ENCODE data around the gene CTDP1.

Gene CTDP1

GRCh38 chr18:79720359-79720733 lies 40.7 kb downstream of the CTDP1 start:
- Histone ChIP-seq H3K27ac (ENCODE audit: low read depth, low read length, poor library complexity, severe bottlenecking) (no peak overlapping the region), H3K36me3 (ENCODE audit: insufficient read depth, low read length) (peaks cover 90% of the 10 kb centered on the region), H4K20me1 (ENCODE audit: insufficient read depth, low read length) (no peaks in the 10 kb centered on the region), H3K9me3 (ENCODE audit: low read length) (0 out of 2 replicates have a peak, but pooled peaks cover 5% of the 10 kb centered on the region), H3K9ac (ENCODE audit: low read length) (no peak overlapping the region), H3K4me3 (ENCODE audit: low read depth, low read length, poor library complexity, severe bottlenecking) (no peak overlapping the region), H3K9me2 (ENCODE audit: low read depth, low read length) (no peaks in the 10 kb centered on the region), H2AFZ (ENCODE audit: low read length) (no peak overlapping the region), H3K79me2 (ENCODE audit: insufficient read depth, low read length) (no peaks in the 10 kb centered on the region), H3K4me2 (ENCODE audit: low read length) (no peak overlapping the region), H3K4me1 (ENCODE audit: insufficient read depth, low read length, severe bottlenecking) (no peaks in the 10 kb centered on the region), H3K27me3 (ENCODE audit: insufficient read depth, low read length) (no peaks in the 10 kb centered on the region), H3F3A (ENCODE audit: insufficient read depth, low read length) (no peaks in the 10 kb centered on the region)
- TF ChIP-seq EZH2 (IDR thresholded peaks at IDR 0.05; ENCODE audit: borderline replicate concordance, low read length) (no peak), CTCF (IDR thresholded peaks at IDR 0.05; ENCODE audit: low read length) (no peak)

- Histone ChIP-seq H3K4me2 (ENCODE audit: low read length) (no peak overlapping the region), H3K4me1 (ENCODE audit: insufficient read depth, low read length, severe bottlenecking) (no peaks in the 10 kb centered on the region), H3F3A (ENCODE audit: insufficient read depth, low read length) (no peaks in the 10 kb centered on the region), H3K4me3 (ENCODE audit: low read depth, low read length, poor library complexity, severe bottlenecking) (no peak overlapping the region), H3K9me2 (ENCODE audit: low read depth, low read length) (no peaks in the 10 kb centered on the region), H3K36me3 (ENCODE audit: insufficient read depth, low read length) (peaks cover 95% of the 10 kb centered on the region), H3K79me2 (ENCODE audit: insufficient read depth, low read length) (no peaks in the 10 kb centered on the region), H3K27me3 (ENCODE audit: insufficient read depth, low read length) (no peaks in the 10 kb centered on the region), H4K20me1 (ENCODE audit: insufficient read depth, low read length) (no peaks in the 10 kb centered on the region), H2AFZ (ENCODE audit: low read length) (no peak overlapping the region), H3K9me3 (ENCODE audit: low read length) (peaks cover 11% of the 10 kb centered on the region; the same call in 1 of the 2 replicates), H3K27ac (ENCODE audit: low read depth, low read length, poor library complexity, severe bottlenecking) (no peak overlapping the region), H3K9ac (ENCODE audit: low read length) (no peak overlapping the region)
- TF ChIP-seq CTCF (IDR thresholded peaks at IDR 0.05; ENCODE audit: low read length) (no peak), EZH2 (IDR thresholded peaks at IDR 0.05; ENCODE audit: borderline replicate concordance, low read length) (no peak)
Observed at GRCh38 chr18:79723036-79723435, 43.4 kb downstream of the CTDP1 start.

GRCh38 chr18:79723628-79724027 lies 44.0 kb downstream of the CTDP1 start:
- Histone ChIP-seq H4K20me1 (ENCODE audit: insufficient read depth, low read length) (no peaks in the 10 kb centered on the region), H3K4me3 (ENCODE audit: low read depth, low read length, poor library complexity, severe bottlenecking) (no peak overlapping the region), H2AFZ (ENCODE audit: low read length) (no peak overlapping the region), H3K79me2 (ENCODE audit: insufficient read depth, low read length) (no peaks in the 10 kb centered on the region), H3K27ac (ENCODE audit: low read depth, low read length, poor library complexity, severe bottlenecking) (no peak overlapping the region), H3K4me2 (ENCODE audit: low read length) (no peak overlapping the region), H3K9ac (ENCODE audit: low read length) (no peak overlapping the region), H3K27me3 (ENCODE audit: insufficient read depth, low read length) (no peaks in the 10 kb centered on the region), H3K36me3 (ENCODE audit: insufficient read depth, low read length) (peaks cover 94% of the 10 kb centered on the region), H3F3A (ENCODE audit: insufficient read depth, low read length) (no peaks in the 10 kb centered on the region), H3K4me1 (ENCODE audit: insufficient read depth, low read length, severe bottlenecking) (no peaks in the 10 kb centered on the region), H3K9me3 (ENCODE audit: low read length) (peaks cover 11% of the 10 kb centered on the region; the same call in 1 of the 2 replicates), H3K9me2 (ENCODE audit: low read depth, low read length) (no peaks in the 10 kb centered on the region)
- TF ChIP-seq CTCF (IDR thresholded peaks at IDR 0.05; ENCODE audit: low read length) = no peak
- TF ChIP-seq EZH2 (IDR thresholded peaks at IDR 0.05; ENCODE audit: borderline replicate concordance, low read length) = no peak

Data from OCI-LY1 (cell line).